Testis (tissue), 3 donors: ENCODE measurements around the gene TXLNB. TPM values are rescaled to one million over a fixed set of nuclear protein-coding genes. Genes with fewer than 3 reads are reported as not detected.

Experiments used
- DNase-seq: peaks from one replicate; pipeline ENCODE4 v3.0.0-alpha.2; 2019
- H3K27ac ChIP-seq, 2 donors: fragments of 200-600 bp; sonication (generic); one replicate each; pipeline ENCODE4 v1.5.1; 2019
- H3K27me3 ChIP-seq: fragments of 200-600 bp; sonication (generic); one replicate; pipeline ENCODE4 v1.5.1; 2019
- H3K36me3 ChIP-seq: fragments of 200-600 bp; sonication (generic); one replicate; pipeline ENCODE4 v1.5.1; 2017; ENCODE audit warnings: low read depth; ENCODE audit errors: missing control alignments
- H3K4me1 ChIP-seq: fragments of 200-600 bp; sonication (generic); one replicate; pipeline ENCODE4 v1.5.1; 2019
- H3K4me3 ChIP-seq, 2 donors: fragments of 200-600 bp; sonication (generic); one replicate each; pipeline ENCODE4 v1.5.1; 2017 to 2019
- H3K9me3 ChIP-seq: fragments of 200-600 bp; sonication (generic); one replicate; pipeline ENCODE4 v1.5.1; 2017
- POLR2A ChIP-seq: fragments of 450-650 bp; IDR thresholded peaks from one replicate; pipeline ENCODE4 v1.6.1; 2017; ENCODE audit warnings: antibody characterized with exemption, mild to moderate bottlenecking, moderate library complexity
- WGBS, 2 donors: methylation state at CpG; one replicate each; pipeline ENCODE4 v1.1.5; 2018; 5-methylcytosine and 5-hydroxymethylcytosine counted together
- intact Hi-C: fragments of 100-400 bp; cut with DNase I; formaldehyde crosslinking; loops from one replicate; pipeline ENCODE4 v1.15.1; 2023; ENCODE audit warnings: low total_unique reads
- polyA plus RNA-seq: library from polyadenylated mRNA; stranded (reverse); fragments of 350-450 nt; fragmentation: Illumina TruSeq; extraction: RNeasy Lipid Tissue Mini Kit (QIAGEN cat#74804); gene quantifications from one replicate; pipeline ENCODE4 v1.2.3, GENCODE V29; 2014; ENCODE audit warnings: low read depth, low replicate concordance; ENCODE audit not compliant: insufficient read depth
- total RNA-seq, 2 donors: library from RNA; depleted of rRNA; stranded (reverse); fragments of >200 nt; gene quantifications; one replicate each; pipeline ENCODE4 v1.2.3, GENCODE V29; 2016
- TF ChIP-seq, protein P1 (sequence below), 3 experiments: fragments of 450-650 bp in 2 of 3; fragments of 200-600 bp in 1 of 3; sonication (generic) in 1 of 3; IDR thresholded peaks; one replicate each; pipeline ENCODE4 v1.5.1; 2016 to 2019; ENCODE audit warnings: antibody characterized with exemption in 3 of 3, mild to moderate bottlenecking in 2 of 3, moderate library complexity in 1 of 3

TXLNB gene
- total and polyA plus RNA-seq, 3 donors from 2014 or later = 3.7 to 4.5 (median 4.1) TPM

DNA sequence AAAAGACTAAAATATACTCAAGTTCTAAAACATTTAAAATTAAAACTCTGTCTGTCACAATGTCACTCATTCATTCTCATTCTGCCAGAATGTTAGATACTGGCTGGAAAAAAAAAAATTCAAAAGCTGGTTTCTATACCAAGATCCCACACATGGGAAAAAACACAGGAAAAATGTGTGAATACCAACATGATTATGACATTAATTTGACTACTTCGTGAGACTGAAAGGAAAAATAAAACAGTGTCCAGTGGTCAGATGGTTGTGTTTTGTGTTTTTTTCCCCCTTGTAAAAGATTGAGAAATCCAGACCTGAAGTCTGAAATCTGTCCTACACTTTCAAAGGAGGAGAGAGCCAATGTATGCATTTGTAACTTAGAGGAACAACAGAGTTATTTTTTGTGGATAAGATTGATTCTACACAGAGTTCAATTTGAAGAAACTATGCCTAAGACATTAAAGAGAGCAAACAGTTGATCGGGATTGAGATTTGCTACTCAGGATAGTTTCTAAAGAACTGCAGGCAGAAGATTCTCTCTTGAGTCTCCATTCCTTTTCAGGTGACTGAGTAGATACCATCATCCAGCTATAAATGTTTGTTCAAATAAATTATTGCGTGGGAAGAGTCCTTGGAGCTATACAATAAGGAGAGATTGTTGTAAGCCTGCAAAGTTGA, 39.2 kb upstream of the TXLNB start:
- Histone ChIP-seq H3K27ac (no peak overlapping the region), H3K4me3 (no peak overlapping the region), H3K9me3 (no peaks in the 10 kb centered on the region), H3K36me3 (no peaks in the 10 kb centered on the region), H3K27me3 (no peaks in the 10 kb centered on the region), H3K4me1 (no peaks in the 10 kb centered on the region)
- 66 to 67% methylated on average over 3 of the region's 3 CpGs for WGBS, 2 donors
- intact Hi-C loops = no loop called here
- DNase-seq = no peak
- TF ChIP-seq POLR2A = no peak
- TF ChIP-seq, protein P1, sequence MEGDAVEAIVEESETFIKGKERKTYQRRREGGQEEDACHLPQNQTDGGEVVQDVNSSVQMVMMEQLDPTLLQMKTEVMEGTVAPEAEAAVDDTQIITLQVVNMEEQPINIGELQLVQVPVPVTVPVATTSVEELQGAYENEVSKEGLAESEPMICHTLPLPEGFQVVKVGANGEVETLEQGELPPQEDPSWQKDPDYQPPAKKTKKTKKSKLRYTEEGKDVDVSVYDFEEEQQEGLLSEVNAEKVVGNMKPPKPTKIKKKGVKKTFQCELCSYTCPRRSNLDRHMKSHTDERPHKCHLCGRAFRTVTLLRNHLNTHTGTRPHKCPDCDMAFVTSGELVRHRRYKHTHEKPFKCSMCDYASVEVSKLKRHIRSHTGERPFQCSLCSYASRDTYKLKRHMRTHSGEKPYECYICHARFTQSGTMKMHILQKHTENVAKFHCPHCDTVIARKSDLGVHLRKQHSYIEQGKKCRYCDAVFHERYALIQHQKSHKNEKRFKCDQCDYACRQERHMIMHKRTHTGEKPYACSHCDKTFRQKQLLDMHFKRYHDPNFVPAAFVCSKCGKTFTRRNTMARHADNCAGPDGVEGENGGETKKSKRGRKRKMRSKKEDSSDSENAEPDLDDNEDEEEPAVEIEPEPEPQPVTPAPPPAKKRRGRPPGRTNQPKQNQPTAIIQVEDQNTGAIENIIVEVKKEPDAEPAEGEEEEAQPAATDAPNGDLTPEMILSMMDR (IDR thresholded peaks at IDR 0.05) = no peak

DNA sequence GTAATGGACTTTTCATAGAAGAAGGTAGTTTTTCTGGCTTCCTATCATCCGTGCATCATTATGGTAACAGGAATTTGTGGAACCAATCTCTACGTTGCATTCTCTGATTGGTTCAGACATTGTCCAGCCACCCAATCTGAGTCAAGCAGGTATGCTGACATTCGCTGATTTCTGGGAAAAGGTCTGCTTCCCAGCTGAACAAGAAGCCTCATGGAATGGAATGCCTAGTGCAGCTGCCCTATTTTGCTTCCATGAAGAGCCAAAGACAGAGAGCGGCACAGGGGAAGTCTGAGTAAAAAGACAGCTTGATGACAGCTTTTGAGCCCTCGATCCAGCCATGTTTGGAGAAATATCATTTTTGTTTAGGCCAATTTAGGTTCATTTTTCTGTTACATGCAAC, 38.5 kb upstream of the TXLNB start:
- H3K4me1 ChIP-seq = no peaks in the 10 kb centered on the region
- H3K27me3 ChIP-seq = no peaks in the 10 kb centered on the region
- no peak for DNase-seq
- TF ChIP-seq, protein P1 (IDR thresholded peaks at IDR 0.05) = no peak
- no peak for TF ChIP-seq POLR2A
- intact Hi-C loops = no loop called here
- no peak overlapping the region for H3K4me3 ChIP-seq
- H3K27ac ChIP-seq = no peak overlapping the region
- H3K36me3 ChIP-seq = no peaks in the 10 kb centered on the region
- 68 to 77% methylated on average over 5 of the region's 5 CpGs for whole genome bisulfite sequencing, 2 donors
- no peaks in the 10 kb centered on the region for H3K9me3 ChIP-seq

DNA sequence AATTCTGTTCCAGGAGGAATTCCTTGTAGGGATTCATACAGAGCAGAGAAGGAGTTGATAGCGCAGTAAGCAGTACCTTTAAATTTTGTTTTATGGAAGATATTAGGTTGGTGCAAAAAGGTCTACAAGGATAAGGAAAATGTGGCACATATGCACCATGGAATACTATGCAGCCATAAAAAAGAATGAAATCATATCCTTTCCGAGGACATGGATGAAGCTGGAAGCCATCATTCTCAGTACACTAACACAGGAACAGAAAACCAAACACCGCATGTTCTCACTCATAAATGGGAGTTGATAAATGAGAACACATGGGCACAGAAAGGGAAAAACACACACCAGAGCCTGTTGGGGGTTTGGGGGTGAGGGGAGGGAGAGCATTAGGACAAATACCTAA, 37.4 kb upstream of the TXLNB start:
- Histone ChIP-seq H3K9me3 (no peaks in the 10 kb centered on the region), H3K4me3 (no peak overlapping the region), H3K36me3 (no peaks in the 10 kb centered on the region), H3K27ac (no peak overlapping the region), H3K4me1 (no peaks in the 10 kb centered on the region), H3K27me3 (no peaks in the 10 kb centered on the region)
- WGBS, 2 donors = 94 to 99% methylated on average over 3 of the region's 3 CpGs
- intact Hi-C loops = no loop called here
- no peak for DNase-seq
- TF ChIP-seq, protein P1 (IDR thresholded peaks at IDR 0.05) = no peak
- no peak for TF ChIP-seq POLR2A

DNA sequence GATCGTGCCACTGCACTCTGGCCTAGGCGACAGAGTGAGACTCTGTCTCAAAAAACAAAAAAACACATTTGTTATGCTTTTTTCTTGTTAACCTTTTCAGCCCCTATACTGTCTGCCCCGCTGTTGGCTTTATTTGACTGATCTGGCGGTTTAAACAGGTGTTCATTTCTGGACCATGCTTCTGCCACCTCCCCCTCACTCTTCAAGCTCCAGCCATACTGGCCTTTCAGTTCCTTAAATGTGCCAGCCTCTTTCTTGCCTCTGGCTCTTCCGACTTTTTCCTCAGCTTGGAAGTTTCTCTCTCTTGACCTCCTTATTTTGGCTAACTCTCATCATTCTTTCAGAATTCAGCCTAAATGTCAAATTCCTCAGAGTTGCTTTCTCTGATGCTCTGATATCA, 35.2 kb upstream of the TXLNB start:
- no peaks in the 10 kb centered on the region for H3K27me3 ChIP-seq
- 94 to 97% methylated on average over 5 of the region's 5 CpGs for WGBS, 2 donors
- intact Hi-C loops = no loop called here

More for the DNA sequence above, 35.2 kb upstream of the TXLNB start:
- Histone ChIP-seq H3K4me3 (no peak overlapping the region), H3K36me3 (no peaks in the 10 kb centered on the region), H3K27ac (no peak overlapping the region), H3K4me1 (no peaks in the 10 kb centered on the region), H3K9me3 (no peaks in the 10 kb centered on the region)
- DNase-seq = no peak
- no peak for TF ChIP-seq POLR2A
- TF ChIP-seq, protein P1 (IDR thresholded peaks at IDR 0.05) = no peak
